ENCODE data around the gene DIAPH2. TPM values are rescaled to one million over a fixed set of nuclear protein-coding genes. Genes with fewer than 3 reads are reported as not detected.

DIAPH2 gene
- total RNA-seq, 4 donors from 2014 or later: 41.8 to 64.5 (median 54.5) TPM

DNA sequence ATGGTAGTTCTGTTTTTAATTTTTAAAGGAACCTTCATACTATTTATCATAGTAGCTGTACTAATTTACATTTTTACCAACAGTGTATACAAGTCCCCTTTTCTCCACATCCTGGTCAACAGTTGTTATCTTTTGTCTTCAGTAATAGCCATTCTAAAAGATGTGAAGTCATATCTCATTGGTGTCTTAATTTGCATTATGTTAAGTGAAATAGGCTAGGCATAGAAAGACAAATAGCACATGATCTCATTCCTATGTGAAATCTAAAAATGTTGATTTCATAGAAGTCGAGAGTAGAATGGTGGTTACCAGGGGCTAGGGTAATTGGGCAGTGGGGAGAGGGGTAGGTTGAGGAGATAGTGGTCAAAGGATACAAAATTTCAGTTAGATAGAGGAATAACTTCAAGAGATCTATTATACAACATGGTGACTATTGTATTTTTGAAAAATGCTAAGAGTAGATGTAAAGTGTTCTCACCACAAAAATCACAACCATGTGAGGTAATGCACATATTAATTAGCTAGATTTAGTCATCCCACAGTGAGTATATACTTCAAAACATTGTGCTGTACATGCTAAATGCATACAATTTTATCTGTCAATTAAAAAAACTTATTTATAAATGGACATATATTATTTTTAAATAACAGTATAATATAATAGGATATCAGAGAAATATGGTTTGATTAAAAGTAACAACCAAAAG, 58.9 kb downstream of the DIAPH2 start:
- H3K27ac ChIP-seq (replicated peaks in 1 of 4): no peak overlapping the region
- H3K4me3 ChIP-seq: no peak overlapping the region
- 79% methylated on average over 1 of the region's 1 CpG for WGBS
- no peaks in the 10 kb centered on the region for H3K36me3 ChIP-seq
- H3K27me3 ChIP-seq: no peaks in the 10 kb centered on the region
- TF ChIP-seq, protein P1, sequence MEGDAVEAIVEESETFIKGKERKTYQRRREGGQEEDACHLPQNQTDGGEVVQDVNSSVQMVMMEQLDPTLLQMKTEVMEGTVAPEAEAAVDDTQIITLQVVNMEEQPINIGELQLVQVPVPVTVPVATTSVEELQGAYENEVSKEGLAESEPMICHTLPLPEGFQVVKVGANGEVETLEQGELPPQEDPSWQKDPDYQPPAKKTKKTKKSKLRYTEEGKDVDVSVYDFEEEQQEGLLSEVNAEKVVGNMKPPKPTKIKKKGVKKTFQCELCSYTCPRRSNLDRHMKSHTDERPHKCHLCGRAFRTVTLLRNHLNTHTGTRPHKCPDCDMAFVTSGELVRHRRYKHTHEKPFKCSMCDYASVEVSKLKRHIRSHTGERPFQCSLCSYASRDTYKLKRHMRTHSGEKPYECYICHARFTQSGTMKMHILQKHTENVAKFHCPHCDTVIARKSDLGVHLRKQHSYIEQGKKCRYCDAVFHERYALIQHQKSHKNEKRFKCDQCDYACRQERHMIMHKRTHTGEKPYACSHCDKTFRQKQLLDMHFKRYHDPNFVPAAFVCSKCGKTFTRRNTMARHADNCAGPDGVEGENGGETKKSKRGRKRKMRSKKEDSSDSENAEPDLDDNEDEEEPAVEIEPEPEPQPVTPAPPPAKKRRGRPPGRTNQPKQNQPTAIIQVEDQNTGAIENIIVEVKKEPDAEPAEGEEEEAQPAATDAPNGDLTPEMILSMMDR (IDR thresholded peaks at IDR 0.05): no peak
- TF ChIP-seq POLR2A (IDR thresholded peaks at IDR 0.05; ENCODE audit: low read depth) (no peak), POLR2AphosphoS5 (IDR thresholded peaks at IDR 0.05) (no peak), EP300 (IDR thresholded peaks at IDR 0.05) (no peak)
- no peaks in the 10 kb centered on the region for H3K4me1 ChIP-seq
- intact Hi-C loops (cut with DNase I): no loop called here
- no peak for DNase-seq (ENCODE audit: extremely low spot score)
- H3K9me3 ChIP-seq: no peaks in the 10 kb centered on the region

DNA sequence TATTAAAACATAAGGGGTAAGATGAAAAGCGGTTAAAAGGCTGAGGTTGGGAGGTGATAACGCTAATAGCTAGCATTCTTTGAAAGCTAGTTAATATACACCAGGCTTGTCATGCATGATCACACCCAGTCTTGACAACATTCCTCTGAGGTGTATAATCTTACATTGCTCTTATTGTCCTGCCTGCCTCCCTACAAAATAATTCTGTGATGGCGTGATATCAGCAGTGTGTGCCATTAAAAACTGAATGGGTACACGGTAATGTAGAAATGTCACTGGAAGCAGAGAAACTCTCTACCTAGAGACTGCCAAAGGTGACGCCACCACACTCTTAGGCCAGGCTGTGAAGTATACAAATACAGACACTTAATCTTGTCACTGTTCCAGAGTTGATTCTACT, 68.1 kb downstream of the DIAPH2 start:
- no peak for DNase-seq (ENCODE audit: extremely low spot score)
- H3K27me3 ChIP-seq: no peaks in the 10 kb centered on the region
- H3K9me3 ChIP-seq: no peaks in the 10 kb centered on the region
- intact Hi-C loops (cut with DNase I): no loop called here
- 88% methylated on average over 5 of the region's 5 CpGs for whole genome bisulfite sequencing
- TF ChIP-seq POLR2A (IDR thresholded peaks at IDR 0.05; ENCODE audit: low read depth): no peak
- TF ChIP-seq EP300 (IDR thresholded peaks at IDR 0.05): no peak
- no peak for TF ChIP-seq POLR2AphosphoS5 (IDR thresholded peaks at IDR 0.05)
- TF ChIP-seq, protein P1 (IDR thresholded peaks at IDR 0.05): no peak
- H3K4me3 ChIP-seq: no peak overlapping the region
- H3K27ac ChIP-seq (replicated peaks in 1 of 4): no peak overlapping the region
- H3K4me1 ChIP-seq: no peaks in the 10 kb centered on the region
- peaks cover 0 to 5% (median 0%) of the 10 kb centered on the region in 4 donors for H3K36me3 ChIP-seq

DNA sequence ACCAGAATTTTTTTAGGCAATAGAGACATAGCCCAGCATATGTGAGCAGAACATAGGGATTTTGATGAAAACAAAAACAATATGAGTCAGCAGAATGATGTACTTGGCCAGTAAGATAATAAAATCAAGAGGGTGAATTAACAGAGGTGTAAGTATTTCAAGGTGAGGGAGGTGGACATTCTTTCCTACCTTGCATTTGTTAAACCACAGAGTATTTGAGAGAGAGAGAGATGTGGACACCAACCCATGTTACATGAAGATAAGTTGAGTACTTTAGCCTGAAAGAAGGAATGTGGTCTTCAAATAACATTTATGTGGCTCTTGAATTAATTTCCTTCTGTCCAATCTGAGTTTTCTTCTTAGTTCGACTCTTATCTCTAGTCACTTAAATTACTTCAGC, 68.6 kb downstream of the DIAPH2 start:
- Histone ChIP-seq H3K27ac (replicated peaks in 1 of 4) (no peak overlapping the region), H3K9me3 (no peaks in the 10 kb centered on the region), H3K4me1 (no peaks in the 10 kb centered on the region), H3K36me3 (peaks cover 0 to 5% (median 1%) of the 10 kb centered on the region in 4 donors), H3K27me3 (no peaks in the 10 kb centered on the region), H3K4me3 (no peak overlapping the region)
- DNase-seq (ENCODE audit: extremely low spot score): no peak
- 83% methylated on average over 1 of the region's 1 CpG for WGBS
- intact Hi-C loops (cut with DNase I): no loop called here
- TF ChIP-seq POLR2A (IDR thresholded peaks at IDR 0.05; ENCODE audit: low read depth): no peak

DNA sequence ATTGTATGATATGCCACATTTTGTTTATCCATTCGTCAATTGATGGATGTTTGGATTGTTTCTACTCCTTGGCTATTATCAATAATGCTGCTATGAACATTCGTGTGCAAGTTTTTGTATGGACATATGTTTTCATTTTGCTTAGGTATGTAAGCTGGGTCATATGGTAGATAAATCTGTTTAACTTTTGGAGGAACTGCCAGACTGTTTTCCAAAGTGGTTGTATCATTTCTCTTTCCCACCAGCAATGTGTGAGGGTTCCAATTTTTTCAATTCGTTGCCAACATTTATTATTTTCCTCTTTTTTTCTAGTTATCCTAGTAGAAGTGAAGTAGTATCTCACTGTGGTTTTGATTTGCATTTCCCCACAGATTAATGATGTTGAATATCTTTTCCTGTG, 71.8 kb downstream of the DIAPH2 start:
- peaks cover 0 to 7% (median 3%) of the 10 kb centered on the region in 4 donors for H3K36me3 ChIP-seq
- no peaks in the 10 kb centered on the region for H3K4me1 ChIP-seq
- no peak for DNase-seq (ENCODE audit: extremely low spot score)
- H3K4me3 ChIP-seq: no peak overlapping the region
- intact Hi-C loops (cut with DNase I): no loop called here
- H3K27me3 ChIP-seq: no peaks in the 10 kb centered on the region
- no peaks in the 10 kb centered on the region for H3K9me3 ChIP-seq
- TF ChIP-seq, protein P1 (IDR thresholded peaks at IDR 0.05): no peak
- TF ChIP-seq EP300 (IDR thresholded peaks at IDR 0.05) (no peak), POLR2AphosphoS5 (IDR thresholded peaks at IDR 0.05) (no peak), POLR2A (IDR thresholded peaks at IDR 0.05; ENCODE audit: low read depth) (no peak)
- WGBS: 89% methylated on average over 3 of the region's 3 CpGs
- H3K27ac ChIP-seq (replicated peaks in 1 of 4): no peak overlapping the region

DNA sequence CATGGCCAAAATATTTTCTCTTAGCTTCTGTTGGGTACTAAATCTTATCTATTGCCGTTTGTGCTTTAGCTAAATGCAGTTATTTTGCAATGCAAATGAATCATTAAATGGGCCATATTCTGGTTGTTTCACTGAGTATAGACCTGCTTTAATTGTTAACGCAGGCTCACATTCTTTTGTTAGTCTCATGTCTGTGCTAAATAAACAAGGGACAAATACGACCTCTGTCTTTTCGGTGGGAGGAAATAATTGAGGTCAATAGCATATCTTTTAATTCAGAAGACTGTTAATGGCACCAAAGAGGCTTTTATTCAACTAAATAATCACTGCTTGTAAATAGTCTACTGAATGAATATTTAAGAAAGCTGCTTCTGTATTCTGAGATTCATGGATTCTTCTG, 76.9 kb downstream of the DIAPH2 start:
- WGBS: 57% methylated on average over 4 of the region's 4 CpGs
- Histone ChIP-seq H3K4me3 (no peak overlapping the region), H3K27me3 (no peaks in the 10 kb centered on the region), H3K36me3 (peaks cover 0 to 7% (median 1%) of the 10 kb centered on the region in 4 donors), H3K4me1 (peaks cover 0 to 3% (median 0%) of the 10 kb centered on the region in 4 donors), H3K9me3 (no peaks in the 10 kb centered on the region), H3K27ac (replicated peaks in 1 of 4) (no peak overlapping the region)
- intact Hi-C loops (cut with DNase I): loop anchor here (10.0 kb wide), 1 partner anchor 387 kb away; no protein-coding TSS in a partner anchor
- no peak for TF ChIP-seq EP300 (IDR thresholded peaks at IDR 0.05)
- TF ChIP-seq, protein P1 (IDR thresholded peaks at IDR 0.05): no peak
- TF ChIP-seq POLR2AphosphoS5 (IDR thresholded peaks at IDR 0.05): no peak
- TF ChIP-seq POLR2A (IDR thresholded peaks at IDR 0.05; ENCODE audit: low read depth): no peak
- no peak for DNase-seq (ENCODE audit: extremely low spot score)

All from esophagus muscularis mucosa (tissue), 4 donors.